Measurements from ENCODE around the gene UXS1.

GRCh38 chr2:106127776-106128268, 66.3 kb downstream of the UXS1 start:
- TF ChIP-seq HDGF (IDR thresholded peaks at IDR 0.05; ENCODE audit: borderline replicate concordance) (no peak), LEF1 (IDR thresholded peaks at IDR 0.05; ENCODE audit: borderline replicate concordance) (no peak), ELF4 (IDR thresholded peaks at IDR 0.05) (no peak), TARDBP (IDR thresholded peaks at IDR 0.05) (no peak), L3MBTL2 (conservative IDR thresholded peaks at IDR 0.05) (no peak), FOXM1 (IDR thresholded peaks at IDR 0.05; ENCODE audit: borderline replicate concordance) (no peak), BHLHE40 (IDR thresholded peaks at IDR 0.05; ENCODE audit: borderline replicate concordance) (no peak), ARNT (IDR thresholded peaks at IDR 0.05) (no peak), SP1 (IDR thresholded peaks at IDR 0.05) (no peak), ZNF384 (IDR thresholded peaks at IDR 0.05) (no peak), NFRKB (IDR thresholded peaks at IDR 0.05) (no peak)

All from HEK293T (cell line).